Stimulated activated naive CD8-positive, alpha-beta T cell treated with anti-CD3 and anti-CD28 coated beads, Interleukin-15, Interleukin-2, amounts not matched to agents 100 U/mL and 50 U/mL, for 24 hours (primary cell): ENCODE data around the gene SERPINE3.

Experiments used
- ATAC-seq: fragments of 150-1000 bp; cut with Tn5 transposase; one replicate; pipeline ENCODE4 v1.10.0; 2021
- DNase-seq: peaks from one replicate; pipeline ENCODE4 v3.0.0; 2021

The SERPINE3 gene

GRCh38 chr13:51328488-51328887, 11.0 kb upstream of the SERPINE3 start:
- no peak for ATAC-seq

GRCh38 chr13:51329606-51330005, 9.9 kb upstream of the SERPINE3 start:
- DNase-seq (no peak), ATAC-seq (no peak)

More at GRCh38 chr13:51328488-51328887, 11.0 kb upstream of the SERPINE3 start:
- no peak for DNase-seq

GRCh38 chr13:51330791-51331190, 8.7 kb upstream of the SERPINE3 start:
- DNase-seq = no peak
- peak; percentile 33 for ATAC-seq

- ATAC-seq (peak; percentile 43), DNase-seq (peak; percentile 10)
Measured at GRCh38 chr13:51331354-51331861, 8.1 kb upstream of the SERPINE3 start.

- DNase-seq = no peak
- ATAC-seq = no peak
Measured at GRCh38 chr13:51332566-51333361, 6.7 kb upstream of the SERPINE3 start.

- ATAC-seq = no peak
- no peak for DNase-seq
Measured at GRCh38 chr13:51333421-51333820, 6.1 kb upstream of the SERPINE3 start.

GRCh38 chr13:51333826-51334225, 5.7 kb upstream of the SERPINE3 start:
- no peak for DNase-seq
- no peak for ATAC-seq

- no peak for ATAC-seq
- DNase-seq = no peak
Measured at GRCh38 chr13:51336746-51337145, 2.7 kb upstream of the SERPINE3 start.

GRCh38 chr13:51339952-51340732, 651 bp downstream of the SERPINE3 start:
- ATAC-seq (no peak), DNase-seq (no peak)

- DNase-seq = no peak
- ATAC-seq = no peak
Measured at GRCh38 chr13:51341232-51341631, 1.7 kb downstream of the SERPINE3 start.

- ATAC-seq (no peak), DNase-seq (no peak)
Measured at GRCh38 chr13:51341791-51342190, 2.3 kb downstream of the SERPINE3 start.

GRCh38 chr13:51342706-51343105, 3.2 kb downstream of the SERPINE3 start:
- DNase-seq = no peak
- no peak for ATAC-seq

- DNase-seq = no peak
- ATAC-seq = no peak
Measured at GRCh38 chr13:51343475-51343874, 4.0 kb downstream of the SERPINE3 start.

GRCh38 chr13:51346397-51346796, 6.9 kb downstream of the SERPINE3 start:
- ATAC-seq = peak; percentile 44
- no peak for DNase-seq

- DNase-seq = no peak
- ATAC-seq = no peak
Measured at GRCh38 chr13:51347099-51347498, 7.6 kb downstream of the SERPINE3 start.

- no peak for ATAC-seq
- no peak for DNase-seq
Measured at GRCh38 chr13:51348069-51348967, 8.8 kb downstream of the SERPINE3 start.

GRCh38 chr13:51349016-51349415, 9.5 kb downstream of the SERPINE3 start:
- ATAC-seq = no peak
- DNase-seq = no peak

GRCh38 chr13:51355217-51355616, 15.7 kb downstream of the SERPINE3 start:
- no peak for ATAC-seq
- DNase-seq = no peak

GRCh38 chr13:51357928-51358595, 18.6 kb downstream of the SERPINE3 start:
- ATAC-seq (no peak), DNase-seq (no peak)

- no peak for ATAC-seq
- DNase-seq = no peak
Measured at GRCh38 chr13:51359352-51359751, 19.9 kb downstream of the SERPINE3 start.

- ATAC-seq (no peak), DNase-seq (no peak)
Measured at GRCh38 chr13:51360489-51360888, 21.0 kb downstream of the SERPINE3 start.

- DNase-seq = no peak
- no peak for ATAC-seq
Measured at GRCh38 chr13:51361106-51361505, 21.6 kb downstream of the SERPINE3 start.
